ENCODE data around the gene ZBED6. TPM values are rescaled to one million over a fixed set of nuclear protein-coding genes. Genes with fewer than 3 reads are reported as not detected.

ZBED6 gene
- total RNA-seq, 1 experiment from 2014 or later: 13.4 TPM

GRCh38 chr1:203843435-203843834, 48.0 kb downstream of the ZBED6 start:
- DNase-seq (ENCODE audit: low spot score) (no peak), ATAC-seq (no peak)
- POLR2A ChIA-PET: interaction anchor here (0.7 kb wide), 1 partner anchor 40 kb away, joined by 3 read pairs; no protein-coding TSS in a partner anchor
- no peaks in the 10 kb centered on the region for H3K27me3 Mint-ChIP-seq (ENCODE audit: low read depth)
- peaks cover 24% of the 10 kb centered on the region for H3K9me3 Mint-ChIP-seq
- H3K4me1 Mint-ChIP-seq: peaks cover 7% of the 10 kb centered on the region
- CTCF ChIA-PET: no interaction called here
- TF ChIP-seq KAT7 (CRISPR knock-in tag; IDR thresholded peaks at IDR 0.05; ENCODE audit: borderline replicate concordance) (no peak), E2F4 (CRISPR knock-in tag; IDR thresholded peaks at IDR 0.05; ENCODE audit: borderline replicate concordance, low read depth) (no peak), HMGA2 (CRISPR knock-in tag; IDR thresholded peaks at IDR 0.05) (no peak), IRF2 (CRISPR knock-in tag; IDR thresholded peaks at IDR 0.05; ENCODE audit: borderline replicate concordance, low read depth) (no peak), ETV6 (CRISPR knock-in tag; IDR thresholded peaks at IDR 0.05) (no peak), EMX1 (CRISPR knock-in tag; IDR thresholded peaks at IDR 0.05) (no peak), ZNF396 (CRISPR knock-in tag; IDR thresholded peaks at IDR 0.05; ENCODE audit: borderline replicate concordance) (no peak), ZMAT4 (CRISPR knock-in tag; IDR thresholded peaks at IDR 0.05) (no peak), GTF2I (CRISPR knock-in tag; conservative IDR thresholded peaks at IDR 0.05) (no peak), NFE2L1 (CRISPR knock-in tag; IDR thresholded peaks at IDR 0.05) (no peak), GRHL2 (CRISPR knock-in tag; IDR thresholded peaks at IDR 0.05; ENCODE audit: insufficient replicate concordance, severe bottlenecking) (no peak)
- TF ChIP-seq, protein P1, sequence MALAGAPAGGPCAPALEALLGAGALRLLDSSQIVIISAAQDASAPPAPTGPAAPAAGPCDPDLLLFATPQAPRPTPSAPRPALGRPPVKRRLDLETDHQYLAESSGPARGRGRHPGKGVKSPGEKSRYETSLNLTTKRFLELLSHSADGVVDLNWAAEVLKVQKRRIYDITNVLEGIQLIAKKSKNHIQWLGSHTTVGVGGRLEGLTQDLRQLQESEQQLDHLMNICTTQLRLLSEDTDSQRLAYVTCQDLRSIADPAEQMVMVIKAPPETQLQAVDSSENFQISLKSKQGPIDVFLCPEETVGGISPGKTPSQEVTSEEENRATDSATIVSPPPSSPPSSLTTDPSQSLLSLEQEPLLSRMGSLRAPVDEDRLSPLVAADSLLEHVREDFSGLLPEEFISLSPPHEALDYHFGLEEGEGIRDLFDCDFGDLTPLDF (CRISPR knock-in tag; IDR thresholded peaks at IDR 0.05): no peak
- TF ChIP-seq, protein P2, sequence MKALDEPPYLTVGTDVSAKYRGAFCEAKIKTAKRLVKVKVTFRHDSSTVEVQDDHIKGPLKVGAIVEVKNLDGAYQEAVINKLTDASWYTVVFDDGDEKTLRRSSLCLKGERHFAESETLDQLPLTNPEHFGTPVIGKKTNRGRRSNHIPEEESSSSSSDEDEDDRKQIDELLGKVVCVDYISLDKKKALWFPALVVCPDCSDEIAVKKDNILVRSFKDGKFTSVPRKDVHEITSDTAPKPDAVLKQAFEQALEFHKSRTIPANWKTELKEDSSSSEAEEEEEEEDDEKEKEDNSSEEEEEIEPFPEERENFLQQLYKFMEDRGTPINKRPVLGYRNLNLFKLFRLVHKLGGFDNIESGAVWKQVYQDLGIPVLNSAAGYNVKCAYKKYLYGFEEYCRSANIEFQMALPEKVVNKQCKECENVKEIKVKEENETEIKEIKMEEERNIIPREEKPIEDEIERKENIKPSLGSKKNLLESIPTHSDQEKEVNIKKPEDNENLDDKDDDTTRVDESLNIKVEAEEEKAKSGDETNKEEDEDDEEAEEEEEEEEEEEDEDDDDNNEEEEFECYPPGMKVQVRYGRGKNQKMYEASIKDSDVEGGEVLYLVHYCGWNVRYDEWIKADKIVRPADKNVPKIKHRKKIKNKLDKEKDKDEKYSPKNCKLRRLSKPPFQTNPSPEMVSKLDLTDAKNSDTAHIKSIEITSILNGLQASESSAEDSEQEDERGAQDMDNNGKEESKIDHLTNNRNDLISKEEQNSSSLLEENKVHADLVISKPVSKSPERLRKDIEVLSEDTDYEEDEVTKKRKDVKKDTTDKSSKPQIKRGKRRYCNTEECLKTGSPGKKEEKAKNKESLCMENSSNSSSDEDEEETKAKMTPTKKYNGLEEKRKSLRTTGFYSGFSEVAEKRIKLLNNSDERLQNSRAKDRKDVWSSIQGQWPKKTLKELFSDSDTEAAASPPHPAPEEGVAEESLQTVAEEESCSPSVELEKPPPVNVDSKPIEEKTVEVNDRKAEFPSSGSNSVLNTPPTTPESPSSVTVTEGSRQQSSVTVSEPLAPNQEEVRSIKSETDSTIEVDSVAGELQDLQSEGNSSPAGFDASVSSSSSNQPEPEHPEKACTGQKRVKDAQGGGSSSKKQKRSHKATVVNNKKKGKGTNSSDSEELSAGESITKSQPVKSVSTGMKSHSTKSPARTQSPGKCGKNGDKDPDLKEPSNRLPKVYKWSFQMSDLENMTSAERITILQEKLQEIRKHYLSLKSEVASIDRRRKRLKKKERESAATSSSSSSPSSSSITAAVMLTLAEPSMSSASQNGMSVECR (CRISPR knock-in tag; IDR thresholded peaks at IDR 0.05; ENCODE audit: borderline replicate concordance): no peak
- H3K27ac Mint-ChIP-seq: peak overlapping the region; percentile 63; the same call in 1 of the 2 replicates
- H3K36me3 Mint-ChIP-seq: peaks cover 82% of the 10 kb centered on the region
- no peak overlapping the region for H3K4me3 Mint-ChIP-seq

Other genes starting within 250 kb of the ZBED6 start
- 18.5 to 22.1 TPM (median 19.1 TPM) in 3 replicates for gene ATP2B4, start 168.8 kb upstream of the ZBED6 start, total RNA-seq (2021)
- not detected in 3 replicates for gene LAX1, start 30.4 kb upstream of the ZBED6 start, total RNA-seq (2021)
- 73.4 to 80.1 TPM (median 75.2 TPM) in 3 replicates for gene ZC3H11A, start within 50 bp of the ZBED6 start, total RNA-seq (2021)
- 245 to 260 TPM (median 250 TPM) in 3 replicates for gene SNRPE, start 66.0 kb downstream of the ZBED6 start, total RNA-seq (2021)

Data from WTC11 (cell line).